A673 (cell line): ENCODE data around the gene STAC3.

ENCODE experiments used
- EZH2 ChIP-seq: fragments of 200-600 bp; sonication (generic); IDR thresholded peaks from 2 replicates; pipeline ENCODE4 v1.6.1; 2017; ENCODE audit warnings: borderline replicate concordance, low read depth, mild to moderate bottlenecking, mixed read lengths, antibody characterized with exemption, low read length; ENCODE audit not compliant: poor library complexity, severe bottlenecking
- TF ChIP-seq, protein P1 (sequence below): fragments of 300-800, 200-600 bp; sonication (generic); conservative IDR thresholded peaks from 2 replicates; pipeline ENCODE4 v1.5.1; 2017; ENCODE audit warnings: low read depth, mild to moderate bottlenecking, antibody characterized with exemption, low read length, moderate library complexity, mixed read lengths

DNA sequence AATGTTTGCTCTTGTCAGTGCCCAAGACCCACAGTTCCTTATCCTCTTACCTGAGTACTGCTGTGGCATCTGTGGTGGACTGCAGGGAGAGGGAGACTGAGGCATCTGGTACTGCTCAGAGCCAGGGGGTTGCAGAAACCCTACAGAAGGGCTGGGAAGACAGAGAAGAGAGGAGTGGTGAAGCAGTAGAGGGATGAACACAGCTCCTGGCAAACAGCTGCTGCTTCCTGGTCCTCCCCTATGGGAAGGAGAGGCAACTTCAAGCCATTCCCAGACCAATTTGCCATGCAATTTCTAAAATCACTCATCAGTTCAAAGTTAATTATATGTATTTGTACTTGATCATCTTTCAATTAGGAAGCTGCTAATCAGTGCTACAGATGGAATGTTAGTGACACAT, 15.7 kb upstream of the STAC3 start:
- TF ChIP-seq, protein P1, sequence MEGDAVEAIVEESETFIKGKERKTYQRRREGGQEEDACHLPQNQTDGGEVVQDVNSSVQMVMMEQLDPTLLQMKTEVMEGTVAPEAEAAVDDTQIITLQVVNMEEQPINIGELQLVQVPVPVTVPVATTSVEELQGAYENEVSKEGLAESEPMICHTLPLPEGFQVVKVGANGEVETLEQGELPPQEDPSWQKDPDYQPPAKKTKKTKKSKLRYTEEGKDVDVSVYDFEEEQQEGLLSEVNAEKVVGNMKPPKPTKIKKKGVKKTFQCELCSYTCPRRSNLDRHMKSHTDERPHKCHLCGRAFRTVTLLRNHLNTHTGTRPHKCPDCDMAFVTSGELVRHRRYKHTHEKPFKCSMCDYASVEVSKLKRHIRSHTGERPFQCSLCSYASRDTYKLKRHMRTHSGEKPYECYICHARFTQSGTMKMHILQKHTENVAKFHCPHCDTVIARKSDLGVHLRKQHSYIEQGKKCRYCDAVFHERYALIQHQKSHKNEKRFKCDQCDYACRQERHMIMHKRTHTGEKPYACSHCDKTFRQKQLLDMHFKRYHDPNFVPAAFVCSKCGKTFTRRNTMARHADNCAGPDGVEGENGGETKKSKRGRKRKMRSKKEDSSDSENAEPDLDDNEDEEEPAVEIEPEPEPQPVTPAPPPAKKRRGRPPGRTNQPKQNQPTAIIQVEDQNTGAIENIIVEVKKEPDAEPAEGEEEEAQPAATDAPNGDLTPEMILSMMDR, result no peak
- no peak for TF ChIP-seq EZH2
